IPS DF 6.9 (cell line): ENCODE measurements around the gene CCDC122.
A peak's percentile ranks its signal among the peaks of the same experiment; 100 is the strongest.

Experiments
- DNase-seq: peaks from one replicate; pipeline ENCODE4 v3.0.0-alpha.2; 2013; ENCODE audit warnings: low read depth, low spot score
- H3K27ac ChIP-seq: one replicate; pipeline ENCODE4 v1.5.1; 2013; ENCODE audit warnings: low read length, control low read depth
- H3K27me3 ChIP-seq: 2 replicates; pipeline ENCODE4 v1.6.1; 2013; ENCODE audit warnings: mild to moderate bottlenecking, low read length; ENCODE audit not compliant: control insufficient read depth, insufficient read depth
- H3K36me3 ChIP-seq: 2 replicates; pipeline ENCODE4 v1.6.1; 2013; ENCODE audit warnings: low read length; ENCODE audit not compliant: control insufficient read depth, insufficient read depth
- H3K4me1 ChIP-seq: 2 replicates; pipeline ENCODE4 v1.6.1; 2013; ENCODE audit warnings: low read length; ENCODE audit not compliant: control insufficient read depth, insufficient read depth
- H3K4me3 ChIP-seq: 2 replicates; pipeline ENCODE4 v1.5.1; 2013; ENCODE audit warnings: mild to moderate bottlenecking, low read length
- H3K9me3 ChIP-seq: 2 replicates; pipeline ENCODE4 v1.6.1; 2013; ENCODE audit warnings: low read length, inconsistent platforms; ENCODE audit not compliant: control insufficient read depth, insufficient read depth
- WGBS: extraction: QIAGEN DNeasy Blood & Tissue Kit; methylation state at CpG from one replicate; pipeline ENCODE4 v1.1.7; 2013; ENCODE audit warnings: mixed read lengths, missing lambda C conversion rate; ENCODE audit not compliant: insufficient read length, insufficient coverage; 5-methylcytosine and 5-hydroxymethylcytosine counted together

Gene CCDC122

DNA sequence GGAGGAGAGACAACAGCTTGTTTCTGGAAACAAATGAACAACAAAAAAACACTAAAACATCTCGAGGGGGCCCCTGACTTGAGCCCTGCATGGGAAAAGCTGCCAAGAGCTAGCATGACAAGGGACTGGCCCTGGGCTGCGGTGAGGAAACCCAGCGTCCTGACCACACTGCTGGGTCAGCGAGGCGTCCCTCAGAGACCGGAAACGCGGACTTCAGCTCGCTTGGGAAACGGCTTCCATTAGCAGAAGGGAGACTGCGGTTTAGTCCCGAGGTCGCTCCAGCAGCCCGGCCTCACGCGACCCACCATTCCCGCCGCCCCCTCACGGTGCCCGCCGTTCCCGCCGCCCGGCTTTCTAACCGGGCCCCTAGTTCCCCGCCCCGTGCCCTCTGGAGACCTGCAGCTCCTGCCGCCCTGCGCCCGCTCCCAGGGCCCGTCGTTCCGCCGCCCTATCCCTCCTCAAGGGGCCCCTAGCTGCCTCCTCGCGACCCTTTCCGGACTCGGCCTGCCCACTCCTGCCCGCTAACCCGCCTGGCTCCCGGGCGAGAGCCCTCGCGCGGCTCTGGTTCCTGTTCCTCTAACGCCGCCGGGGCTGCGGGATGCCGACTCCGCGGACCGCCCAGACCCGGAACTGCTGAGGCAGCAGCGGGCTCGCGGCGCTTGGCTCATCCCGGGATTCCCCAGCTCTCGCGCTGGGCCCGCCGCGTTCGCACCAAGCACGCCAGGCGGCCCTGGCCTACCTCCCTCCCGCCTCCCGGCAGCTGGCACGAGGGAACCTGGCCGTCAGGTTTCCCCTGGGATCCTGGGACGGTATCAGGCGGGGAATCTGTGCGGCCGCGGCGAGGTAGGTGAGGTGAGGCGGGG is at the start of gene CCDC122:
Gene CCDC122 (minus strand): TSS at position 849 of the 863 bp plus-strand sequence. CDS start 10,364 bp downstream, outside the sequence.
- WGBS: no CpG with 5 or more reads among the region's 78 CpGs
- Histone ChIP-seq H3K36me3 (no peaks in the 10 kb centered on the region), H3K4me1 (no peaks in the 10 kb centered on the region), H3K27me3 (no peaks in the 10 kb centered on the region; the same call in 1 of the 2 replicates), H3K4me3 (peak within 1 kb of the TSS; percentile 81; the same call in 1 of the 2 replicates), H3K9me3 (no peaks in the 10 kb centered on the region), H3K27ac (no peak within 1 kb of the TSS)
- DNase-seq: no peak

DNA sequence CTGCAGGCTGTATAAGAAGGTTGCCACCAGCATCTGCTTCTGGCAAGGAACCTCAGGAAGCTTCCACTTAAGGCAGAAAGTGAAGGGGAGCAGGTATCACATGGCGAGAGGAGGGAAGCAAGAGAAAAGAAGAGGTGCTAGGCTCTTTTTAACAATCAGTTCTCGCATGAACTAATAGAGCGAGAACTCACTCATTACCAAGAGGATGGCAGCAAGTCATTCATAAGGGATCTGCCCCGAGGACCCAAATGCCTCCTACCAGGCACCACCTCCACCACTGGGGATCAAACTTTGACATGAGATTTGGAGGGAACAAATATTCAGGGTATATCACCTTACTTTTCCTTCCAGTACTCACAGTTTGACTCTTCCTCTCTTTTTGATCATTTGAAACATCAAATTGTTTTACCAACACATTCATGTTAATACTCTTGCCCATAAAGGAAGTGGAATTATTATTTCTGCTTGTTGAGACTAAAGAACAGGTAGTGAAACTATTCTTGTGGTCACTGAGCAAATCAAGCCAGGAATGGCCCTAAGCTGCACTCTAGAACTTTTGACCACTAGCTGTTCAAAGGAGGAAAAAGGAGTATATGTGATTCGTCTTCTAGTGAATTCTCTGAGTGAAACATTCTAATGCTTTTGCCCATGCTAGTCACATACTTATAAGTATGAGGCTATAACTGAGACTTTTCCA is 45.2 kb upstream of the CCDC122 start:
- H3K36me3 ChIP-seq: no peaks in the 10 kb centered on the region
- no peak overlapping the region for H3K27ac ChIP-seq
- DNase-seq: no peak
- H3K4me3 ChIP-seq: no peak overlapping the region
- no peaks in the 10 kb centered on the region for H3K9me3 ChIP-seq
- WGBS: no CpG with 5 or more reads among the region's 5 CpGs
- H3K27me3 ChIP-seq: no peaks in the 10 kb centered on the region
- no peaks in the 10 kb centered on the region for H3K4me1 ChIP-seq

DNA sequence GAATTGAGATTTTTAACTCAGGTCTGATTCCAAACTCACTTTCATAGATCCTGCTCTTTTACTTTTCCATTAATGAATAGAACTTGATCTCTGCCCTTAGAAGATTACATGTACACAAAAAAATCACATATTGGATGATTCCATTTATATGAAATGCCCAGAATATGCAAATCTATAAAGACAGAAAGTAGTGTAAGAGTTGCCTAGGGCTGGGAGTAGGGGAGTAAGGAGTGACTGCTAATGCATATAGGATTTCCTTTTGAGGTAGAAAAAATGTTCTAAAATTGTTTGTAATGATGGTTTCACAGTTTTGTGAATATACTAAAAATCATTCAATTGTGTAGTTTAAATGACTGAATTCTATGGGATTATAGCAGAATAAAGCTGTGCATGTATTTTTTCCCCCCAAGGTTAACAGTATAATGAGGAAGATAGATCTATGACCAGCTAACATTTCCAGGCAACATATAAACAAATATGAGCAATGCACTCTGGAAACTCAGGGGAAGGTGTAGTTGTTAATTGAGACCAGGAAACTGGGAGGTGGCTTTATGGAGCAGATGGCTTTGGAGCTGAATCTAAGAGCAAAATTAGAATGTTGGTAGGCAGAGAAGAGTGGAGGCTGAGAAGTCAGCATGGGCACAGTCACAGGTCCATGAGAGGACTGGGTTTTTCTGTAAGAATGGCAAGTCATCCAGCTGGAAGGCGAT is 41.6 kb upstream of the CCDC122 start:
- H3K4me1 ChIP-seq: no peaks in the 10 kb centered on the region
- no peak overlapping the region for H3K27ac ChIP-seq
- no peaks in the 10 kb centered on the region for H3K27me3 ChIP-seq
- DNase-seq: no peak
- H3K4me3 ChIP-seq: no peak overlapping the region
- H3K9me3 ChIP-seq: no peaks in the 10 kb centered on the region
- H3K36me3 ChIP-seq: no peaks in the 10 kb centered on the region
- WGBS: no CpG with 5 or more reads among the region's 1 CpG

DNA sequence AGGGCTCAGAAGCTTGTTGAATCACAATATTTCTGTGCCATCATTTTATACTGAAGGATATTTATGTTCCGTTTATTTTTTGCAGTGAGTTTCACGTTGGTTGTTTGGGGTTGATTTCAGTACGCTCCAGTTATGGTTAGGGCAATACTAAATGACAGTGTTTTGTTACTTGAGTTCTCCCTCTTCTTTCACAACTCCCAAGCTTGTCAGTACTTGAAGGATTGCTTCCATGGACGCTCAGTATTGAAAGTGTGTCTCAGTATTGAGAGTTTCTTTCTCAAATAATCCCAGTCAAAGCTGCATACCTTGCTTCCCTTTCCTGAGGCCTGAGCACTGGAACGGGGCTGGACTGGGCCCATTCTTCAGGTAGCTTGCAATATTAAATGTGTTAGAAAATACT is 39.1 kb upstream of the CCDC122 start:
- WGBS: no CpG with 5 or more reads among the region's 5 CpGs
- H3K36me3 ChIP-seq: no peaks in the 10 kb centered on the region
- H3K4me1 ChIP-seq: no peaks in the 10 kb centered on the region
- H3K9me3 ChIP-seq: no peaks in the 10 kb centered on the region
- H3K4me3 ChIP-seq: no peak overlapping the region
- no peak overlapping the region for H3K27ac ChIP-seq
- DNase-seq: no peak
- H3K27me3 ChIP-seq: no peaks in the 10 kb centered on the region

- Histone ChIP-seq H3K4me3 (no peak overlapping the region), H3K27me3 (no peaks in the 10 kb centered on the region), H3K27ac (no peak overlapping the region), H3K9me3 (no peaks in the 10 kb centered on the region), H3K36me3 (no peaks in the 10 kb centered on the region), H3K4me1 (no peaks in the 10 kb centered on the region)
- no peak for DNase-seq
- no CpG with 5 or more reads among the region's 2 CpGs for WGBS
Observed at GRCh38 chr13:43916828-43917227, 37.3 kb upstream of the CCDC122 start.

DNA sequence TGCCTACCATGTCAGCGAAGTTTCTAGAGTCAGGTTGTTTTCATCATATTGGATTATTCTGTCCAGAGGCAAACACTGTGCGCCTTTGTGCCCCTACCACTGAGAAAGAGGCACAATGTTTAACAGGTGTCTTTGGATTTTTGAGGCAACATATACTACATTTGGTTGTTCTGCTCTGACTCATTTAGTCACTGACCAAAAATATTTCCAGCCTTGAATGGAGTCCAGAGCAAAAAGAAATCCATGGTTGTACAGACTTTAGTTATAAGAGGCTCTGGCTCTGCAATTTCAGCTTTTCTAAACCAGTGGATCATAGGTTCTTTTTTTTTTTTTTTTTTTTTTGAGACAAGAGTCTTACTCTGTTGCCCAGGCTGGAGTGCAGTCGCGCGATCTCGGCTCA is 35.9 kb upstream of the CCDC122 start:
- H3K9me3 ChIP-seq: no peaks in the 10 kb centered on the region
- H3K4me1 ChIP-seq: no peaks in the 10 kb centered on the region
- H3K36me3 ChIP-seq: no peaks in the 10 kb centered on the region
- no CpG with 5 or more reads among the region's 6 CpGs for WGBS
- H3K27me3 ChIP-seq: no peaks in the 10 kb centered on the region
- H3K27ac ChIP-seq: no peak overlapping the region
- H3K4me3 ChIP-seq: no peak overlapping the region
- no peak for DNase-seq

DNA sequence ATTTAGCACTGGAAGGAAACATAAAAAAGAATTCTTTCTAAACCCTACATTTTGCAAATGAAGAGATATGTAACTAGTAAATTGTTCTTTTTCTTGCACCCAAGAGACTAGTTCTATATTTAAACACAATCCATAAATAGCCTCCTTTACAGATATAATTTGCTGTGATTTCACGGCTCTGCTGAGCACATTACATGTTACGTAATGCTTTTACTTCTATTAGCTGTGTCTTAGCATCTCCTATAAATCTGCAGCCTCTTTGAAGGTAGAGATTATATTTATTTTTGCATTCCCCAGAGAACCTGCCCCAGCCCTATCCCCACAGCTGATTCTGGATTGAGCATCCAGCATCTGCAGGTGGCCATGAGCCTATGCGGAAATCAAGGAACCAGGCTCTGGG is 32.3 kb upstream of the CCDC122 start:
- no CpG with 5 or more reads among the region's 3 CpGs for WGBS
- no peak for DNase-seq
- no peaks in the 10 kb centered on the region for H3K4me1 ChIP-seq

DNA sequence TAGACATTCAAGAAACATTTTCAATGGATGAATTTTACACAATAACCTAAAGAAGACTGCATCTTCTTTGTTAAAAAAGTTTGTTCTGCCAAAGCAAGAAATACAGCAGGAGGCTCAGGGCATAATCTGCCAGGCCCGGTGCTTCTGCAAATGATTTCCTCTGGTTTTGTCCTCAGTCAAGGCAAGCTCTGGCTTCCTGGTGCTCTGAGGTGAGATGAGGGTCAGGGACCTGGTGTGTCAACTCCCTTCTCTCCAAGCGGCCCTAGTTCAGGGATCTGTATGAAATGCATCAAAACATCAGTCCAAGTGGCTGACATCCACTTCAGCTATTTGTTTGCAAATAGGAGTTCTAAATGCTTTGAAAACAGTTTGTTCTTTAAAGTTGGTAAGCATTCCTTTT is 31.7 kb upstream of the CCDC122 start:
- H3K4me1 ChIP-seq: no peaks in the 10 kb centered on the region
- no peaks in the 10 kb centered on the region for H3K36me3 ChIP-seq
- H3K4me3 ChIP-seq: no peak overlapping the region
- H3K9me3 ChIP-seq: no peaks in the 10 kb centered on the region
- no CpG with 5 or more reads among the region's 2 CpGs for WGBS
- no peak for DNase-seq
- no peak overlapping the region for H3K27ac ChIP-seq
- no peaks in the 10 kb centered on the region for H3K27me3 ChIP-seq

More for the DNA sequence above, 32.3 kb upstream of the CCDC122 start:
- H3K4me3 ChIP-seq: no peak overlapping the region
- no peak overlapping the region for H3K27ac ChIP-seq
- H3K36me3 ChIP-seq: no peaks in the 10 kb centered on the region
- no peaks in the 10 kb centered on the region for H3K27me3 ChIP-seq
- H3K9me3 ChIP-seq: no peaks in the 10 kb centered on the region

DNA sequence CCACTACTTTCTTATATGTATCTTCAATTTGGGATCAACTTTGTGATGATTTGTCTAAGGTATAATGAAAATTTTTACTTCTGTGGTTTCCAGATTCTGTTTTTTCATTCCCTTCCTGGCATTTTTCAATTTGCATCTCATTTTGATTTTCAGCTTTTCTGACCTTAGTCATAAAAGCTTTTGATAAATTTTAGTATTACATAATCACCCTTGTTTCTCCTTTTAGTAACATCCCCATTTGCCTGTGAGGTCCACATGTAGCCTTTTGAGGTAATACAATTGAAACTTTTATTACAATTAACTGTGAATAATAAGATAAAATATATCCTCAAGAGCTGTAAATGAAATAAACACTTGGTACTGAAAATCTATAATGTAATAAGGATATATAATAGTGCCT is 31.3 kb upstream of the CCDC122 start:
- H3K27me3 ChIP-seq: no peaks in the 10 kb centered on the region
- H3K27ac ChIP-seq: no peak overlapping the region
- H3K4me1 ChIP-seq: no peaks in the 10 kb centered on the region
- H3K9me3 ChIP-seq: no peaks in the 10 kb centered on the region
- DNase-seq: no peak
- no peaks in the 10 kb centered on the region for H3K36me3 ChIP-seq
- no peak overlapping the region for H3K4me3 ChIP-seq
